Daoy (cell line): Measurements from ENCODE around the gene NBPF1. TPM values are rescaled to one million over a fixed set of nuclear protein-coding genes. Genes with fewer than 3 reads are reported as not detected.
A peak's percentile ranks its signal among the peaks of the same experiment; 100 is the strongest.
"Not testable (repeated sequence)": the region's sequence is repeated elsewhere in the genome, so short reads cannot be mapped to it uniquely, and the experiment has no call there.

Source experiments
- DNase-seq: peaks from one replicate; pipeline ENCODE4 v3.0.0-alpha.2; 2015; ENCODE audit warnings: low read depth
- total RNA-seq: library from RNA; depleted of rRNA; stranded (reverse); fragments of >200 nt; shearing (Covaris generic); gene quantifications from 2 replicates; pipeline ENCODE4 v1.2.3, GENCODE V29; 2014; rRNA removed

Gene NBPF1
- total RNA-seq, result 41.5 and 42.2 TPM in 2 replicates

- DNase-seq, result peak; percentile 100
These were observed at the start of gene NBPF1 for GRCh38 chr1:16613185-16614147. Gene NBPF1 (minus strand): TSS chr1:16613564.

GRCh38 chr1:16658234-16658633 lies 44.9 kb upstream of the NBPF1 start:
- not testable (repeated sequence) for DNase-seq

- not testable (repeated sequence) for DNase-seq
These were observed 43.8 kb upstream of the NBPF1 start for GRCh38 chr1:16656981-16657683.

GRCh38 chr1:16656574-16656973 lies 43.2 kb upstream of the NBPF1 start:
- not testable (repeated sequence) for DNase-seq

- DNase-seq, result not testable (repeated sequence)
These were observed 38.2 kb upstream of the NBPF1 start for GRCh38 chr1:16651560-16651959.

GRCh38 chr1:16649960-16650359 lies 36.6 kb upstream of the NBPF1 start:
- not testable (repeated sequence) for DNase-seq

- DNase-seq, result not testable (repeated sequence)
These were observed 36.0 kb upstream of the NBPF1 start for GRCh38 chr1:16649390-16649789.

- not testable (repeated sequence) for DNase-seq
These were observed 35.4 kb upstream of the NBPF1 start for GRCh38 chr1:16648756-16649155.

- not testable (repeated sequence) for DNase-seq
These were observed 34.9 kb upstream of the NBPF1 start for GRCh38 chr1:16648250-16648649.

GRCh38 chr1:16647179-16648176 lies 34.1 kb upstream of the NBPF1 start:
- not testable (repeated sequence) for DNase-seq

- DNase-seq, result not testable (repeated sequence)
These were observed 33.4 kb upstream of the NBPF1 start for GRCh38 chr1:16646716-16647115.

GRCh38 chr1:16646061-16646664 lies 32.8 kb upstream of the NBPF1 start:
- peak; percentile 2 for DNase-seq

- DNase-seq, result peak; percentile 12
These were observed 32.1 kb upstream of the NBPF1 start for GRCh38 chr1:16645271-16646060.

- DNase-seq, result peak; percentile 99
These were observed 31.3 kb upstream of the NBPF1 start for GRCh38 chr1:16644482-16645270.

GRCh38 chr1:16644193-16644481 lies 30.8 kb upstream of the NBPF1 start:
- no peak for DNase-seq

GRCh38 chr1:16643476-16644192 lies 30.3 kb upstream of the NBPF1 start:
- not testable (repeated sequence) for DNase-seq

GRCh38 chr1:16643001-16643411 lies 29.6 kb upstream of the NBPF1 start:
- peak; percentile 7 for DNase-seq
